Activated T-cell treated with anti-CD3 and anti-CD28 coated beads, Interleukin-2, amount 50 U/mL, for 72 hours (primary cell): ENCODE measurements around the gene NUMBL. TPM values are rescaled to one million over a fixed set of nuclear protein-coding genes. Genes with fewer than 3 reads are reported as not detected.
A peak's percentile ranks its signal among the peaks of the same experiment; 100 is the strongest.

Source experiments
- ATAC-seq, 2 donors: fragments of 150-1000 bp; cut with Tn5 transposase; replicated peaks in 1 of 2; 2 replicates each; pipeline ENCODE4 v1.10.0; 2021; ENCODE audit warnings: moderate library complexity in 2 of 2, mild to moderate bottlenecking in 1 of 2
- DNase-seq, 2 donors: peaks; one replicate each; pipeline ENCODE4 v3.0.0; 2021 to 2022; ENCODE audit warnings: mixed read lengths in 1 of 2
- H3K27ac Mint-ChIP-seq: one replicate; pipeline ENCODE4 v1.8.0; 2022; ENCODE audit warnings: mild to moderate bottlenecking, moderate library complexity, mixed read lengths
- H3K27me3 Mint-ChIP-seq: one replicate; pipeline ENCODE4 v1.8.0; 2022; ENCODE audit warnings: low read depth, mixed read lengths
- H3K36me3 Mint-ChIP-seq, 2 donors: one replicate each; pipeline ENCODE4 v1.8.0; 2022; ENCODE audit warnings: mixed read lengths in 2 of 2, mild to moderate bottlenecking in 1 of 2; ENCODE audit not compliant: insufficient read depth in 2 of 2
- H3K4me1 Mint-ChIP-seq: one replicate; pipeline ENCODE4 v1.8.0; 2022; ENCODE audit warnings: low read depth, mixed read lengths
- H3K4me3 Mint-ChIP-seq, 2 donors: one replicate each; pipeline ENCODE4 v1.8.0; 2022; ENCODE audit warnings: mild to moderate bottlenecking in 2 of 2, mixed read lengths in 2 of 2, moderate library complexity in 2 of 2
- H3K9me3 Mint-ChIP-seq, 2 donors: one replicate each; pipeline ENCODE4 v1.8.0; 2022; ENCODE audit warnings: mixed read lengths in 2 of 2
- total RNA-seq, 2 donors: library from RNA; stranded (reverse); gene quantifications; one replicate each; pipeline ENCODE4 v1.2.3, GENCODE V29; 2022

The NUMBL gene
- total RNA-seq, 2 donors from 2014 or later: 16.1 to 18.6 TPM

- Mint-ChIP-seq H3K4me3 (no peak overlapping the region), H3K27ac (no peak overlapping the region), H3K27me3 (no peaks in the 10 kb centered on the region)
Observed at GRCh38 chr19:40621966-40622772, 68.3 kb downstream of the NUMBL start.

GRCh38 chr19:40621283-40621682 is 69.2 kb downstream of the NUMBL start:
- no peak overlapping the region for H3K4me3 Mint-ChIP-seq
- H3K9me3 Mint-ChIP-seq: no peaks in the 10 kb centered on the region
- no peaks in the 10 kb centered on the region for H3K27me3 Mint-ChIP-seq
- peak overlapping the region; percentile 9 for H3K27ac Mint-ChIP-seq
- H3K4me1 Mint-ChIP-seq: peaks cover 18% of the 10 kb centered on the region
- DNase-seq: no peak
- ATAC-seq: no peak
- H3K36me3 Mint-ChIP-seq: peaks cover 16 to 20% of the 10 kb centered on the region in 2 donors

More at GRCh38 chr19:40621966-40622772, 68.3 kb downstream of the NUMBL start:
- peaks cover 18% of the 10 kb centered on the region for H3K4me1 Mint-ChIP-seq
- no peak for DNase-seq
- no peaks in the 10 kb centered on the region for H3K9me3 Mint-ChIP-seq
- H3K36me3 Mint-ChIP-seq: peaks cover 16 to 25% of the 10 kb centered on the region in 2 donors
- ATAC-seq: no peak

GRCh38 chr19:40620161-40620485 is 70.3 kb downstream of the NUMBL start:
- Mint-ChIP-seq H3K4me1 (peaks cover 22% of the 10 kb centered on the region), H3K9me3 (no peaks in the 10 kb centered on the region), H3K27me3 (no peaks in the 10 kb centered on the region), H3K4me3 (no peak overlapping the region), H3K27ac (no peak overlapping the region), H3K36me3 (peaks cover 15 to 24% of the 10 kb centered on the region in 2 donors)
- ATAC-seq: no peak
- no peak for DNase-seq

GRCh38 chr19:40619333-40620160 is 70.9 kb downstream of the NUMBL start:
- Mint-ChIP-seq H3K4me3 (no peak overlapping the region), H3K9me3 (no peaks in the 10 kb centered on the region), H3K4me1 (peaks cover 28% of the 10 kb centered on the region), H3K36me3 (peaks cover 13 to 24% of the 10 kb centered on the region in 2 donors), H3K27me3 (no peaks in the 10 kb centered on the region), H3K27ac (peak overlapping the region; percentile 4)
- no peak for DNase-seq
- no peak for ATAC-seq

GRCh38 chr19:40617961-40618360 is 72.5 kb downstream of the NUMBL start:
- H3K27ac Mint-ChIP-seq: no peak overlapping the region
- H3K4me3 Mint-ChIP-seq: no peak overlapping the region
- no peaks in the 10 kb centered on the region for H3K27me3 Mint-ChIP-seq
- peaks cover 30% of the 10 kb centered on the region for H3K4me1 Mint-ChIP-seq
- DNase-seq (no peak), ATAC-seq (no peak)
- H3K9me3 Mint-ChIP-seq: no peaks in the 10 kb centered on the region
- peaks cover 12 to 24% of the 10 kb centered on the region in 2 donors for H3K36me3 Mint-ChIP-seq

- H3K36me3 Mint-ChIP-seq: peaks cover 10 to 24% of the 10 kb centered on the region in 2 donors
- ATAC-seq (no peak), DNase-seq (no peak)
- H3K9me3 Mint-ChIP-seq: no peaks in the 10 kb centered on the region
- no peak overlapping the region for H3K27ac Mint-ChIP-seq
- H3K4me1 Mint-ChIP-seq: peaks cover 37% of the 10 kb centered on the region
- no peak overlapping the region for H3K4me3 Mint-ChIP-seq
- H3K27me3 Mint-ChIP-seq: no peaks in the 10 kb centered on the region
Observed at GRCh38 chr19:40616941-40617340, 73.5 kb downstream of the NUMBL start.

- DNase-seq (no peak), ATAC-seq (no peak)
- no peaks in the 10 kb centered on the region for H3K9me3 Mint-ChIP-seq
- no peak overlapping the region for H3K27ac Mint-ChIP-seq
- H3K4me3 Mint-ChIP-seq: no peak overlapping the region
- H3K27me3 Mint-ChIP-seq: no peaks in the 10 kb centered on the region
- peaks cover 8 to 19% of the 10 kb centered on the region in 2 donors for H3K36me3 Mint-ChIP-seq
- H3K4me1 Mint-ChIP-seq: peaks cover 41% of the 10 kb centered on the region
Observed at GRCh38 chr19:40616178-40616577, 74.3 kb downstream of the NUMBL start.

Other genes starting within 250 kb of the NUMBL start
- gene SERTAD3, start 246.3 kb downstream of the NUMBL start, total RNA-seq: 10 to 100 TPM; 12.6 to 16.3 TPM
- 10 to 100 TPM; 40.7 to 51.0 TPM for gene BLVRB, start 224.9 kb downstream of the NUMBL start, total RNA-seq
- 1 to 10 TPM; 2.2 to 4.8 TPM for gene SPTBN4, start 223.7 kb downstream of the NUMBL start, total RNA-seq
- gene SHKBP1, start 113.8 kb downstream of the NUMBL start, total RNA-seq: 100 to 1,000 TPM; 145 to 152 TPM
- gene LTBP4, start 89.3 kb downstream of the NUMBL start, total RNA-seq: 100 to 1,000 TPM; 164 to 195 TPM
- 10 to 100 TPM; 45.4 to 58.6 TPM for gene COQ8B, start 26.2 kb upstream of the NUMBL start, total RNA-seq
- 10 to 100 TPM; 14.4 to 15.1 TPM for gene ITPKC, start 26.5 kb upstream of the NUMBL start, total RNA-seq
- 10 to 100 TPM; 32.8 to 45.1 TPM for gene ACTMAP, start 59.8 kb upstream of the NUMBL start, total RNA-seq
- 100 to 1,000 TPM; 201 to 290 TPM for gene SNRPA, start 60.6 kb upstream of the NUMBL start, total RNA-seq
- gene MIA, start 84.9 kb upstream of the NUMBL start, total RNA-seq: 1 to 10 TPM in 1 of 2 donors, under 1 TPM in 1; 0.97 to 1.1 TPM
- gene RAB4B, start 87.6 kb upstream of the NUMBL start, total RNA-seq: 10 to 100 TPM; 44.4 to 45.7 TPM
- gene EGLN2, start 108.5 kb upstream of the NUMBL start, total RNA-seq: 10 to 100 TPM; 90.5 to 91.8 TPM
- gene CYP2A6, start 159.8 kb upstream of the NUMBL start, total RNA-seq: not detected
- not detected for gene CYP2A7, start 191.6 kb upstream of the NUMBL start, total RNA-seq